GM21825 (cell line): ENCODE results near the gene SEMA5B.

Experiments
- ATAC-seq: cut with Tn5 transposase; IDR thresholded peaks from one replicate; pipeline ENCODE4 v1.9.1; 2021; ENCODE audit warnings: mild to moderate bottlenecking, moderate library complexity; ENCODE audit not compliant: unreplicated experiment

Gene SEMA5B

DNA sequence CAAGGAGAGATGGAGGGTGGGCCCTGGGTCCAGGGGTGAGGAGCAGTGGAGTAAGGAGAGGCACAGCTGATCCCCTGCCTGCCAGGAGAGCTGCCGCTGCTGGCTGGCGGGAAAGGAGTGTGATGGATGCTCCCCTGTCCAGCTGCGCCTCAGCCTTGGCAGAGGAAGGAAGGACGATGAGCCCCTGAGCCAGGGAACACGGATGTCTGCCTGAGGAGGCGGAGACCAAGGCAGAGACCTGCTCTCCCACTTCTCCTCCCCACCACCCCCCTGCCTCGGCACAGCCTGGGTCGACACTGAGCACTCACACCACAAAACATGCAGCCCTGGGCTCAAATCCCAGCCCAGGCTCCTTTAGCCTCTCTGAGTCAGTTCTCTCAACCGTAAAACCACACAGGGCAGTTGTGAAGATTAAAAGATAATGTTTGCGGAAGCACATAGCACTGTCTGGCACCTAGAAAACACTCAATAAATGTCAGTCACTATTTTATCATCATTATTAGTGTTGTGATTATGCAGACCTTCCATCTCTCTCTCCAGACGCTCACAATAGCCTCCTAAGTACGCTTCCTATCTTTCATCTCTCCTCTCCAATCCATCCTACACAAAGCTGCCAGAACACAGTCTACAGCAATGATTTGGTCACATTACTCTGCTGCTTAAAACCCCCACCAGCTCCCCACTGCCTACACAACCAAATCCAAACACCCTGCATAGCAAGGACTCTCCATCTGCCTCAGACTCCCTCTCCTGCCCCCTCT lies 52.2 kb downstream of the SEMA5B start:
- ATAC-seq = peak; percentile 57

GRCh38 chr3:122974764-122975162 lies 52.8 kb downstream of the SEMA5B start:
- no peak for ATAC-seq

- no peak for ATAC-seq
These were observed 53.5 kb downstream of the SEMA5B start for GRCh38 chr3:122973893-122974615.

DNA sequence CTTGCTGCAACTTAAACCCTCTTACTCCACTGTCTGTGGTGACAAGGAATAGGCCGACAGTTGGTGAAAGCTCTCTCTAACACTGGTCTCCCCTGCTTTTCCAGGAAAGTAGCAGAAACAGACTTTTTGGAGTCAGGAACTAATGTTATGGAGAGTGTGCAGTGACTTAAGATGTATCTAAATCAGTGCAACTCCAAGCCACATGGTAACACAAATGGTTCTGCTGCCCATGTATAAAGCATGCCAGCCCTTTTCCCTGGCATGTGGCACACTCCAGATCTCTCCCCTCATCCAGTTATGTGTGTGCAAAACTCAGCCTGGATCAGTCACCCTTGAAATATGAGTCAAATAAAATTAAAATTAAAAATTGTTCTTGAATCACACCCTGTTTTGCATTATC lies 55.4 kb downstream of the SEMA5B start:
- no peak for ATAC-seq

GRCh38 chr3:122969585-122970469 lies 57.7 kb downstream of the SEMA5B start:
- ATAC-seq = no peak

- no peak for ATAC-seq
These were observed 59.8 kb downstream of the SEMA5B start for GRCh38 chr3:122967765-122968164.

GRCh38 chr3:122967356-122967755 lies 60.2 kb downstream of the SEMA5B start:
- no peak for ATAC-seq

DNA sequence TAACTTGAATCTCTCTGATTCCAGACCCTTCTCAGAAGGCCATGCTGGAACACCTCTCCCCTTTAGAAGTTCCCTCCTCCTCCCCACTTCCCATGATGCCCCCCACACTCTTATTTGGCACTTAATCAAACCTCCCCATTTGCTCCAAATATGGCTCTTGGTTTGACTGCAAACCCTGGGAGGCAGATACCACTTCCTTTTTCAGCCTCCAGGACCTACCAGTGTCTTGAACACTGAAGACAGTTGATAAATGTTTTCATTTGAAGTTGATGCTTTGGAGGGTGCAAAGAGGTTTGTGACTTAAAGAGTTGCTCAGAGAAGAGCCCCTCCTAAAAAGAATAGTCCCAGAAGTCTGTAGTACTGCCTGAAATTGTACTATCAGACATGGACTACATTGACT lies 61.5 kb downstream of the SEMA5B start:
- ATAC-seq = no peak

DNA sequence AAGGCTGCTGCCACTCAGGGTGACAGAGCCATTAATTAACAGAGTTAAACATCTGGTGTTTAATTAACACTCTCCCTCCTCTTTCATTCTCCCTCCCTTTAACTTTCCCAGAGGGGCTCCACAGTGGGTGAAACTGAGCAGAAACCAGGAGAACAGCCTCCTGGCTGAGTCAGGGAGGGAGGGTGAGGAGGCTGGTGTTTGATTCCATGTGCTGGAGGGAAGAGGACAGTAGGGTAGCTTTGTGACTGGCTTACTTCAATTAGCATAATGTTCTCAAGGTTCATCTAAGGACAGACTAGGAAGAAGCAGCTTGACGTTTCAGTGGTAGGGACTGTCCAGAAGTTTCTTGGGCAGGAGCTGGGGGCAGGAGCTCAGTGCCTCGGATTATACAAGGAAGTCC lies 62.8 kb downstream of the SEMA5B start:
- ATAC-seq = no peak

- no peak for ATAC-seq
These were observed 65.4 kb downstream of the SEMA5B start for GRCh38 chr3:122962149-122962548.

DNA sequence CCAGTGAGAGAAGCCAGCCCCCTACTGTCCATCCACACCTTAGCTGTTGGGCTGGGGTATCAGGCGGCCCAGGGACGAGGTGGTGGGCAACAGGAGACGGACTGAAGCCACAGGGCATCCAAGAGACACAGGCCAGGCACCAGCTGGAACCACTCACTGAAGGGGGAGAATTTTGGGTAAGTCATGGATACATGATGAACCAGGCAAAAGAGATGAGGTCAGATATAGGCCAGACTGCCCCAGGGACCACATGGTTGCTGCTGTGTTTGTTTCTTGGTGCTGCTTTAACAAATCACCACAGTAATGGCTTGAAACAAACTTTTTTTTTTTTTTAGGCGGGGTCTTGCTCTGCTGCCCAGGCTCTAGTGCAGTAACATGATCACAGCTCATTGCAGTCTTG lies 66.4 kb downstream of the SEMA5B start:
- no peak for ATAC-seq

- no peak for ATAC-seq
These were observed 66.9 kb downstream of the SEMA5B start for GRCh38 chr3:122960652-122961051.

DNA sequence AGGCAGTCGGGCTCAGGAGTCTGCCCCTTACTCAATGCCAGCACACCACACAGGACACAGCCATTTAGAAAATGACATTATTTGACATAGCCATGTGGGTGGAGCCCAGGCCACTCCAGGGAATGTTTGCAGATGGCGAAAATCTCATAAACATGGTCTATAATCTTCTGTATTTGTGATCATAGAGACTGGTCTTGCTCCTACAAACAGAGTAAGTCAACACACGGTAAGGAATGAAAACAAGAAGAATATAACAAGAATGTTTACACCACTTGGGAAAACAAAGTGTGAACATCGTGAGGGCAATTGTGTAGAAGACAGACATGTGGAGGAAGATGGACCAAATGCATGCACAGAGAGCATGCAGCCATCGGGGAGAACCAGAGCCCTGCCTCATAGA lies 68.2 kb downstream of the SEMA5B start:
- no peak for ATAC-seq

- ATAC-seq = no peak
These were observed 69.6 kb downstream of the SEMA5B start for GRCh38 chr3:122957707-122958689.

DNA sequence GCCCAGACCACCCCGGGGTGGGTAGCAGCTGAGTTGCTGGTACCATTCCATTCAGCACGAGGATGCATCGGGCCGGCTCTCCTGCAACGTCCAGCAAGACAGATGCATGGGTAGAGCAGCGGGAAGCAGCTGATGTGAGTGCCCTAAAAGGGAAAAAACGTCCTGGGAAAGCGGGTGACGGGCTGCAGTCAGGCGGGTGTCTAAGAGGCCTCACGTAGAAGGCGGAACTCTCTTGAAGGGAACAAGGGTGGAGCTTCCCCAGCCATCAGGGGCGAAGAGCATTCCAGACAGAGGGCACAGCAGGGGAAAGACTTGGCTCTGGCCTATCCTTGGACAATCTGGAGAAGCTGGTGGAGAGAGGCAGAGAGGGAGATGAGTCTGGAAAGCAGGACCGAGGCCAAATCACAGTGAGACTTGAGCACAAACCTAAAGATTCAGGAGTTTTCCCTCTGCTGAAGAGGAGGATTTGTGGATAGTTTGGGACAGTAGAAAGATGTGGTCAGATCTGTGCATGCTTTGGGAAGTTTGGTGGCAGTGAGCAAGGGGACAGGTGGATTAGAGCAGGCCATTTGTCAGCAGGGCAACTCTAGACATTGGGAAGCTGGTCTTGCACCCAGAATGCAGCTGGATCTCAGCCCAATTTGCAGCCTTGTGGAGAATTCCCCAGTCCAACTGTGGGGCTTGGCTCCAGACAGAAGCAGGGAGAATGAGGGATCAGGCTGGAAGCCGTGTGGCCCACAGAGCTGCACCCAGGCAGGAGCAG lies 70.7 kb downstream of the SEMA5B start:
- no peak for ATAC-seq

- ATAC-seq = no peak
These were observed 71.5 kb downstream of the SEMA5B start for GRCh38 chr3:122955916-122956692.

DNA sequence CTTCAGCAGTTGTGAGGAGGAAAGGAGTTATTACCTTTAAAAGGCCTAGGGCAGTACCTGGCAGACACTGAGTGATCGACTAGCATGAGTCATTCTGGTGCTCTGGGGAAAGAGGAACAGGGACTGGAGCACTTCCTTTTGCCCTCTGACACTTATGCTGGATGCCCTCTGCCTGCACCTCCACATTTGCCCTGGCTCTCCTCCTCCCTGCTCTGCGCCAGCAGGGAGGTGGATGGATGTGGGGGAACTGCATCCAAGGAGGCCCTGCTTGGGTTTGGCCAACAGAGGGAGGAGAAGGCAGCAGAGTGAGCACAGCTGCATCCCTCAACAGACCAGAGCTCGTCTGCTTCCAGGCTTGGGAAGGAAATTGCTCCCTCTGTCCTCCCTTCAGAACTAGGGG lies 75.0 kb downstream of the SEMA5B start:
- peak; percentile 73 for ATAC-seq

DNA sequence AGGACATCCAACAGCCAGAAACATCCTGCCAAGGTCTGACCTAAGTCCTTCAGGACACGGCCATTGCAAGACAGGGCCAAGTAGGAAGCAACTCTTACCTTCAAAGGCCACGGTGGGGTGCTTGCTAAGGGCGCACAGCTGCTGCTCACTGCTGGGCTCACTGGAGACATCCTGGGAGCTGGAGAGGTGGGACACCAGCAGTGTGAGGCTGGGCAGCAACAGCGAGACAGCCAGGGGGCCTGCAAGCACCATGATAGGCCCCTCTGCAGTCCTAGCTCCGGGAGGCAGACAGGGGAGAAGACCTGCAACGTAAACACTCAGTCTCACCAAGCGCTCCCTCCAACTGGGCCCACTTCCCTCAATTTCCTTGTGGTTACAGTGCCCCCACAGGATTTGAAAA lies 79.2 kb downstream of the SEMA5B start:
- ATAC-seq = no peak

GRCh38 chr3:122947738-122948137 lies 79.8 kb downstream of the SEMA5B start:
- no peak for ATAC-seq
